Dermis blood vessel endothelial cell (primary cell): ENCODE results near the gene NFATC4. TPM values are rescaled to one million over a fixed set of nuclear protein-coding genes. Genes with fewer than 3 reads are reported as not detected.
"Not testable (repeated sequence)": the region's sequence is repeated elsewhere in the genome, so short reads cannot be mapped to it uniquely, and the experiment has no call there.

Experiments
- DNase-seq: peaks from one replicate; pipeline ENCODE4 v3.0.0; 2010
- total RNA-seq: library from RNA; depleted of rRNA; stranded (reverse); fragments of >200 nt; gene quantifications from 2 replicates; pipeline ENCODE4 v1.2.3, GENCODE V29; 2014

Gene NFATC4
- total RNA-seq, 1 donor from 2014 or later, result 11.1 TPM

DNA sequence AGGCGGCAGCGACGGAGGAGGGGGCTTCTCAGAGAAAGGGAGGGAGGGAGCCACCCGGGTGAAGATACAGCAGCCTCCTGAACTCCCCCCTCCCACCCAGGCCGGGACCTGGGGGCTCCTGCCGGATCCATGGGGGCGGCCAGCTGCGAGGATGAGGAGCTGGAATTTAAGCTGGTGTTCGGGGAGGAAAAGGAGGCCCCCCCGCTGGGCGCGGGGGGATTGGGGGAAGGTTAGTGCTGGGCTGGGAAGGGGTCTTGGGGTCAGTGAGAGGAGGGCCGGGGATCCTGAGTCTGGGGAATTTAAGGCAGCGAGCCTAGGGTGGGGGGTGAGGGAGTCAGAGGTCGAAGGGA lies 203 bp downstream of the NFATC4 start:
- DNase-seq, result no peak

DNA sequence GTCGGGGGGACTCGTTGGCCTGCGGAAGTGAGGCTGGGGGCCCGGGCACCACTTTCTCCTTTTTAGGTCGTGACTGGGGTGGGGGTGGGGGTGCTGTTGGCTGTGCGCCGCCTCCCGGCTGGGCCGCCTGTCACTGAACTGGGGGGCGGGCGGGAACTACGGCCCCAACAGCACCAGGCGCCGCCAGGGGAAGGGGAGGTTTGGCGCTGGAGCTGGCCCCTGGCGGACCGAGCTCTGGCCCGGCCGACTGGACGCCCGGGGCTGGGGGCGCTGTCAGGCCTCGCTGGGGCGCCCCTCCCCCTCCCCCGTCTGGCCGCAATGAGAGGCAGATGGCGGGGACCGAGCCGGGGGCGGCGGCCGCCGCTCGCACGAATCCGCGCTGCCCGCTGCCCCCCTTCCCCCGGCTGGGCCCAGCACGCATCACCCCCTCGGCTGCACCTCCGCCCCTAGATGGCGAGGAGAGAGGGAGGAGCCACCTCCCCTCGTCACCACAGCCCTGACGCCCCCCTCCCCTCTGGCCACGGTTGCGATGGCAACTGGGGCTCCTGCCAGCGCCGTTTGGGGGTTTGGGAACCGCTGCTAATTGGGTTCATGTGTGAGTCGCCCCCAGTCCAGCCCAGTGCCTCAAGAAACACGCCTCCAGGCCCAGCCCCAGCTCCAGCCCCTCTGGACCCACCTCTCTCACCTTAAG lies 723 bp downstream of the NFATC4 start:
- peak; percentile 55 for DNase-seq

DNA sequence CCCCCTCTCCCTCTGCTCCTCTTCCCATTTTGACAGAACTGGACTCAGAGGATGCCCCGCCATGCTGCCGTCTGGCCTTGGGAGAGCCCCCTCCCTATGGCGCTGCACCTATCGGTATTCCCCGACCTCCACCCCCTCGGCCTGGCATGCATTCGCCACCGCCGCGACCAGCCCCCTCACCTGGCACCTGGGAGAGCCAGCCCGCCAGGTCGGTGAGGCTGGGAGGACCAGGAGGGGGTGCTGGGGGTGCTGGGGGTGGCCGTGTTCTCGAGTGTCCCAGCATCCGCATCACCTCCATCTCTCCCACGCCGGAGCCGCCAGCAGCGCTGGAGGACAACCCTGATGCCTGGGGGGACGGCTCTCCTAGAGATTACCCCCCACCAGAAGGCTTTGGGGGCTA lies 1.5 kb downstream of the NFATC4 start:
- DNase-seq, result no peak

DNA sequence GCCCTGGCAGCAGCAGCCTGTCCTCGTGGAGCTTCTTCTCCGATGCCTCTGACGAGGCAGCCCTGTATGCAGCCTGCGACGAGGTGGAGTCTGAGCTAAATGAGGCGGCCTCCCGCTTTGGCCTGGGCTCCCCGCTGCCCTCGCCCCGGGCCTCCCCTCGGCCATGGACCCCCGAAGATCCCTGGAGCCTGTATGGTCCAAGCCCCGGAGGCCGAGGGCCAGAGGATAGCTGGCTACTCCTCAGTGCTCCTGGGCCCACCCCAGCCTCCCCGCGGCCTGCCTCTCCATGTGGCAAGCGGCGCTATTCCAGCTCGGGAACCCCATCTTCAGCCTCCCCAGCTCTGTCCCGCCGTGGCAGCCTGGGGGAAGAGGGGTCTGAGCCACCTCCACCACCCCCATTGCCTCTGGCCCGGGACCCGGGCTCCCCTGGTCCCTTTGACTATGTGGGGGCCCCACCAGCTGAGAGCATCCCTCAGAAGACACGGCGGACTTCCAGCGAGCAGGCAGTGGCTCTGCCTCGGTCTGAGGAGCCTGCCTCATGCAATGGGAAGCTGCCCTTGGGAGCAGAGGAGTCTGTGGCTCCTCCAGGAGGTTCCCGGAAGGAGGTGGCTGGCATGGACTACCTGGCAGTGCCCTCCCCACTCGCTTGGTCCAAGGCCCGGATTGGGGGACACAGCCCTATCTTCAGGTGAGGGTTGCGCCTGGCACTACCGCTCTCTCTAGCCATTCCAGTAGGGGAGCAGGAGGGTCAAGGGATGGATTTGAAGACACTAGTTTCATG lies 2.1 kb downstream of the NFATC4 start:
- DNase-seq, result no peak

DNA sequence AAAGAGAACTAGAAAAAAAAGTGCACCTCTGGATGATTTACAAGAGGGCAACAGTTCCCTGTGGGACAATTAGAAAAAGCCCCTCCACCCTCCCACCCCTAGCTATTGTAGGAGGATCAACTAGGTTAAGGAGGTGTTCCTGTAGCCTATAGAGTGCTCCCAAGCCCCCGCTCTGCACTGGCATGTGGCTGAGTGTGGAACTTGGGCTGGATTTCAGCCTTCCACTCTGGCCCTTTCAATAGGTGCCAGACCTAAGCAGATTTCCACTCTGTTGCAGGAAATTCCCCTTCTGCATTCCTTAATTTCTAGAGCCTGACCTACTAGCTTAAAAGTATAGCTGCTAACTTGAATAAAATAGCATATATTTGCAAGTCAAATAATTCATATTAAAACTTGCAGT lies 2.8 kb downstream of the NFATC4 start:
- no peak for DNase-seq

DNA sequence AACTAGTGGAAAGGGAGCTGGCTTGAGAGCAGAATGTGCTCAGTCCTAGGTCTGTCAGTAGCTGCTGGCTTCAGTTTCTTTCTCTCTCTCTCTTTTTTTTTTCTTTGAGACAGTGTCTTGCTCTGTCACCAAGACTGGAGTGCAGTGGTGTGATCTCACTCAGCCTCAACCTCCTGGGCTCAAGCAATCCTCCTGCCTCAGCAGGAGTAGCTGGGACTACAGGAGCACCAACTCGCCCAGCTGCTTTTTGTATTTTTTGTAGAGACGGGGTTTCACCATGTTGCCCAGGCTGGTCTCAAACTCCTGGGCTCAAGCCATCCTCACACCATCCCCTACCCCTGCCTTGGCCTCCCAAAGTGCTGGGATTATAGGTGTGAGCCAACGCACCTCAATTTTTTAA lies 3.6 kb downstream of the NFATC4 start:
- DNase-seq, result not testable (repeated sequence)

DNA sequence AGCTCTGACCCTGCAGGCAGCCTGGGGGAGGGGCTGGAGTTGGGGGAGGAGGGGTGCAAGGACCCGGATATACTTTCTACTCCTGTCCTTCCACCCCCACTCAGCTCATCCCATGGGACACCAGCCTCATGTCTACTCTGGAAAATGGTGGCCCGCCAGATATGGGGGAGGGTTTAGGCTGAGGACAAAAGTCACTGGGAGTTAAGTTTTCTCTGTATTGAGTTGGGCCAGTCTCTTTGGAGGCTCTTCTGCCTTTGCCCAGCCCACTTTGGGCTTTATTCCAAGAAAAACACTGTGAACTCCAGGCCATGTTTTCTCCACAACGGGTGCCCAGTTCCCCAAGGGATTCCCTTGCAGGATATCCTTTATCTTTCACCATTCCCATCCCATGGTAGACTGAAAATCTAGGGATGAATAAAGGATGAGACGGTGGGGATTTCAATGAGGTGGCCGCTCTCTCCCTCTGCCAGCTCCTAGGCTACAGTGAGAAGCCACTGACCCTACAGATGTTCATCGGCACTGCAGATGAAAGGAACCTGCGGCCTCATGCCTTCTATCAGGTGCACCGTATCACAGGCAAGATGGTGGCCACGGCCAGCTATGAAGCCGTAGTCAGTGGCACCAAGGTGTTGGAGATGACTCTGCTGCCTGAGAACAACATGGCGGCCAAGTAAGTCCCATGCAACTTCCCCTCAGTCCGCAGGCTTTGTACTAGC lies 4.9 kb downstream of the NFATC4 start:
- DNase-seq, result peak; percentile 17

DNA sequence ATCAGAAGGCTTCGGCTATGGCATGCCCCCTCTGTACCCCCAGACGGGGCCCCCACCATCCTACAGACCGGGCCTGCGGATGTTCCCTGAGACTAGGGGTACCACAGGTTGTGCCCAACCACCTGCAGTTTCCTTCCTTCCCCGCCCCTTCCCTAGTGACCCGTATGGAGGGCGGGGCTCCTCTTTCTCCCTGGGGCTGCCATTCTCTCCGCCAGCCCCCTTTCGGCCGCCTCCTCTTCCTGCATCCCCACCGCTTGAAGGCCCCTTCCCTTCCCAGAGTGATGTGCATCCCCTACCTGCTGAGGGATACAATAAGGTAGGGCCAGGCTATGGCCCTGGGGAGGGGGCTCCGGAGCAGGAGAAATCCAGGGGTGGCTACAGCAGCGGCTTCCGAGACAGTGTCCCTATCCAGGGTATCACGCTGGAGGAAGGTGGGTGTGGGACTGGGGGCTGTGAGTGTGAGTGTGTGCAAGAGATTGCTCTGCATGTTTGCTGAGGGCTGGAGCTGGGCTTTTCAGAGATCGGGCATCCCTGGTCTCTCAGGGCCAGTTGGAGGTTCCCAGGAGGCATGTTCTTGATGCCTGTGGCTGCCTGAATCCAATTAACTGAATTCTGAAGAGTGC lies 8.6 kb downstream of the NFATC4 start:
- no peak for DNase-seq

DNA sequence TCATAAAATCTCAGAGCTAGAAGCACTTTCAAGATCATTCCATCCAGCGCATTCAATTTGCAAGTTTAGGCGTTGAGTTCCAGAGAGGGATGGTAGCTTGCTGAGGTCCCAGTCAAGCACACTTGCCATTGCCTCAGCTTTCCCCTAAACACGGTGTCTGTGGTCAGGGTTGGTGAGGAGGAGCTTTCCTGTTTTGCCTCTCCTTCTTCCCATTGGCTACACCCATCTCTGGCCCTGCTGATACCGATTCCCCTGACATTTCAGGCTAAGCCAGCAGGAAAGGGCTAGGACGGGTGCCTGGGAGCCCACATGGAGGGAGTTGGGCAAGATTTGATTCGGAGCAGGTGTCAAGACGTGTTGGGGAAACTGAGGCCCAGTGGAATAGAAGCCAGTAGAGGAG lies 9.1 kb downstream of the NFATC4 start:
- no peak for DNase-seq

DNA sequence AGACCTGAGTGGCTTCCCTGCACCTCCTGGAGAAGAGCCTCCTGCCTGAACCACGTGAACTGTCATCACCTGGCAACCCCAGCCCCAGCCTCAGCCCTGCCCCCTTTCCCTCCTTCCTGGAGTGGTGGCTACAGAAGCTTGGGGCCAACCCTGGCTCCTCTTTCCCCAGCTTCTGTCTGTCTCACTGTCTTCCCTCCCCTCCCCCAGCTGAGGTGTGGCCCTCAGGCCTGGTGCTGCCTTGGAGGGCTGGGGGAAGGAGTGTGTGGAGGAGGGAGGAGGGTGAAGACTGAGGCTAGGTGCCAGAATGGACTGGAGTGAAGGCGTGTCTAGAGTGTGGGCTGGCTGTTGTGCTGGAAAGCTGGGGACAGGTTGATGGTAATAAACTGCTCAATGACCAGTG lies 9.7 kb downstream of the NFATC4 start:
- no peak for DNase-seq

DNA sequence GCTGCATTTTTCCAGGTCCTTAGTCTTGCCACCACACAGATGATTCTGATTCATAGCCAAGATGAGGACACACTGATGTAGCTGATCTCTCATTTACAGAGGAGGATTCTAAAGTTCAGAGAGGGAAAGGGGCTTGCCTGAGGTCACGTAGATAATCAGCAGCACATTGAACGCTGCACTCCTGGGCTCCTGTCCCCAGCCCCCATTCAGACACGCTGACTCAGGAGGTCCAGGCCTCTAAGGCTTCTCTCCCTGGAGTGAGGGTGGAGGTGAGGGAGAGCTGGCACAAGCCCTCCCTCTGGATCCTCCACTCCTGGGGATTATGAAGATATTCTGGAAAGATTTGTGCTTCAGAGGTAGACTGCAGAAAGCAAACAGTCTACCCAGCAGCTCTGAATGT lies 10.3 kb downstream of the NFATC4 start:
- no peak for DNase-seq

DNA sequence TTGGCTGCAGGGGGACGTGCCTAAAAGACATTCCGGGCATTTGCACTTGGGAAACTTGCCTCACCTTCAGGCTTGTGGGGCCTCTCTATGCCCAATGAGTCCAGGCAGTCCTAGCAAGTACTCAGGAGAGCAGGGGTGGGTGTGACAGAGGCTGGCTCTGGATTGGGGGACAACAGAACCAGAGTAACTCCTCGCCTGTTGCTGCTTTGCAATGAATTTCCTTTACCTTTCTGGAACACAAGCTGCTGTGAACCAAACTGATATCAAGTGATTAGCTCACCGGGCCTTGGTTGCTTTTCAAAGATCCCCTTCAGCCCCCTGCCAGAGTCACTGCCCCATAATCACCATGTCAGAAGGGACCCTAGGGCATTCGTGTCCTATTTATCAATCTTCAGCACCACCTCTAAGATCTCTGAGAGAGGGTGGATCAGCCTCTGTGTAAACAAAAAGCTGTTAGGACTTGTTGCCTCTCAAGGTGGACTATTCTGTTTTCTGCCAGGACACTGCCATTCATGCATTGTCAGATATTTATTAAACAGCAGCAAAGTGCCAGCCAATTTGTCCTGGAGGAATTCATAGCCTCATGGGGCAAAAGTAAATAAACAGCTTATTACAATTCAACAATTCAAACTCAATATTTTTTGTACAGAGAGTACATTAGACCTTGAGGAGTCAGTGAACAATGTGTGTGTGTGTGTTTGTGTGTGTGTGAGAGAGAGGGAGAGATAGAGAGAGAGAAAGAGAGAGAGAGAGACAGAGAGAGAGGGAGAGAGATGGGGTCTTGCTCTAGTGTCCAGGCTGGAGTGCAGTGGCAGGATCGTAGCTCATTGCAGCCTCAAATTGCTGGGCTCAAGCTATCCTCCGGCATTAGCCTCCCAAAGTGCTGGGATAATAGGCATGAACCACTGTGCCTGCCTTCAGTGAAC lies 11.3 kb downstream of the NFATC4 start:
- no peak for DNase-seq

DNA sequence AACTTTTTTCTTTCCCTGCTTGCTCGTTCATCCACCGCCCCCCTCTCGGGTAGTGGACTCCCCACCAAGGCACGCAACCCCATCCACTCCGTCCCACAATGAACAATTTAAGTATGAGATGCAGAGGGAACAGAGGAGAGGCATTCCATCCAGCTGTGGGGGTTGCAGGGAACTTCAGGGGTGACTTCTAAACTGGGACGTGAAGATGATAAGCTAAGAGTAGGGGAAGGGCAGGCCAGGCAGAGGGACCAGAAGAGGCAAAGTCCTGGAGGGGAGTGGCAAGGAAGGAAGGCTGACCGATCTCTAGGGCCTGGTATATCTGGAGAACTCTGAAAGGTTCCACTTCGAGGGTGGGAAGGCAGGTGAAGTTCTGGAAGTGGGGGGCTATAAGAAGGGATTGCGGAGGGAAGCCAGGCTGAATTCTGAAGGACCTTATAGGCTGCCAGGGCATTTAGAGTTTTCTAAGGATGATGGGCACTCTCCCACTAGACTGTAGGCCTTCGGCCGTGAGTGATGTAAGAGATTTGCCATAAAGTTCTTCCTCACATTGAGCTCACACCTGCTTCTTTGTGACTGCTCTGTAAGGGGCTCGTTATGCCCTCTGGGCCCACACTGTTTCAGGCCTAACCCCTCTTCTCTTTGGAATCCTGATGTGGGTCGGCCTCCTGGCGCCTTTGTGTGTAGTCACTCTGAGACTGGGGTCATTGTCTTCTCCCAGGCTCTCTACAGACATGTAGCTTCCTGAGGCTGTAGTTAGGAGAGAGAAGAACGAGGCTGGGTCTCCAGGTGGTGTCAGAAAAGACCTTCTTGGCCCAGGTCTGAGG lies 12.1 kb downstream of the NFATC4 start:
- no peak for DNase-seq

DNA sequence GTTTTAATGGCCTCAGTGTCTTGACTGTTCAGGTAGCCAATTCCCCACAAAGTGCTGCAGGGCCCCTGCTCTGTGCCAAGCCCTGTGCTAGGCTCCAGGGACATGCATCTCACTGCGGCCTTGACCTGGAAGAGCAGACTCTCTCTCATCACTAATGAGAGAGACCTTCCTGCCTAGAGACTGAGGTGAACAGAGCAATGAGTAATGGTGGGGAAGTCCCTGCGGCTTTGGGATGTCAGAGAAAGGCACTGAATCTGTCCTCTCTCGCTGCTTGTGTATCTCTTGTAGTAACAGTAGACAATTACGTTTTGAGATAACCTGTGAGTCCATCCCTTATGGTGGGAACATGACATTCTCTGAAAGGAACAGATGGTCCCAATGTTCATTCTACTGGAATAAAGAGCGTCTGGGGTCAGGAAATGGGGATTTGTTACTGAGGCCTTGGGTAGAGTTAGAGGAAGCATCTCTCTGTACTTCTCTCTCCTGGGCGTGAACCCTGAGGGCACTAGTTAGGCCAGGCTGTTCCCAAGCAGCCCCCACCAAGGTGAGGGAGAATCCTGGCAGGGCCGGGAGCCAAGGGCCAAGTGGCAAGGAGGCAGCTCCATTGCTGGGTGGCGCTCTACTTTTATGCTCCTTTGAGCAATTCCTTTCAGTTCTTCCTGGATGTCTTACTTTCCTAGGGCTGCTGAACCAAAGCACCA lies 13.5 kb downstream of the NFATC4 start:
- DNase-seq, result no peak

DNA sequence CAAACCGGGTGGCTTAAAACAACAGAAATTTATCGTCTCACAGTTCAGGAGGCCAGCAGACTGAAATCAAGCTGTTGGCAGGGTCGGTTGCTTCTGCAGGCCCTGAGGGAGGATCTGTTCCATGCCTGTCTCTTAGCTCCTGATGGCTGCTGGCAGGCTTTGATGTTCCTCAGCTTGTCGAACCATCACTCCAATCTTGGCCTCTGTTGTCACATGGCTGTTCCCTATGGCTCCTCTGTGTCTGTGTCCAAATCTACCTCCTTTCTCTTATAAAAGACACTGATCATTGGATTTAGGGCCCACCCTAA lies 14.0 kb downstream of the NFATC4 start:
- DNase-seq, result no peak

DNA sequence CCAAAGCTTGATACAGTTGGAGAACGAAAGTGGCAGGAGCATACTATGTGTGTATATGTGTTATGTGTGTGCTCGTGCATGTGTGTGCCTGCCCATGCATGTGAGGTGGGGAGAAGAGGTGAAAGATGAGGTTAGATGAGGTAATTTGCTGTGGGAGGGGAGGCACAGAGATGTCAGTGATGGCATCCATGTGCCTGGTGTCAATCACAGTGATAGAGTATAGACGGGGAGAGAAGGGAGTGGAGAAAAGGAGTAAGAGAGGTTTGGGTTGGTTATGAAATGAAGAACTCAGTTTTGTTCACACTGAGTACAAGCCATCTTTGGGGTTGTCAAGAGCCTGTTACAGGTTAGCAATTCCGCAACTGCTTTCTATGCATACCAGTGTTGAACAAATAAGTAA lies 16.2 kb downstream of the NFATC4 start:
- DNase-seq, result no peak

DNA sequence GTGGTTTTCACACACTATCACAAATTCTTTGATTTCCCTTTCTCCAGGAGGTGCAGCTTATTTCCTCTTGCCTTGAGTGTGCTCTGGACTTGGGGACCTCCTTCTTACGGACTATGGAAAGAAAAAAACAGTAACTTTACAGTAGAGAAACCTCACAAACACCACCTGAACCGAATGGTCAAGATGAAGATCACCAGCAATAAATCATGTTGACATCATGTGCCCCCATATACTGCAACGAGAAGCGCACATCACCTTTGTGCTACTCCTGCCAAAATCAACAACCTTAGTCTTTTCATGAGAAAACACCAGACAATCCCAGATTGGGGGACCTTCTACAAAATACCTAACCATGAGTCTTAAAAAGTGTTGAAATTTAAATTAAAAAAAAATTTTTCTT lies 17.5 kb downstream of the NFATC4 start:
- no peak for DNase-seq

DNA sequence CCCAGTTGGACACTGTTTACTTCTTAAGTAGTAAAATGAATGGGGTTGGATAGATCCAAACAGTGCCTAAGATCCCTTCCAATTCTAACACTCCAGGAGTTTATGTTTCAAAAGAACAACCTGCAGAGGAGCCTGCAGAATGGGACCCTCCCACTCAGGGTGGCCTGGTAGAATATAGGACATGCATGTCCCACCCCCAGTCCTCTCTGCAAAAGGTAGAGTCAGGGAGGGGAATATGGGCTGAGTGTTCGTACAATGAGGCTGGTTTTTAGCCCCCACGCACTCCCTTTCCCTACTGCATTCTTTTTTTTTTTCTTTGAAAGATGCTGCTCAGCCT lies 19.0 kb downstream of the NFATC4 start:
- DNase-seq, result no peak

DNA sequence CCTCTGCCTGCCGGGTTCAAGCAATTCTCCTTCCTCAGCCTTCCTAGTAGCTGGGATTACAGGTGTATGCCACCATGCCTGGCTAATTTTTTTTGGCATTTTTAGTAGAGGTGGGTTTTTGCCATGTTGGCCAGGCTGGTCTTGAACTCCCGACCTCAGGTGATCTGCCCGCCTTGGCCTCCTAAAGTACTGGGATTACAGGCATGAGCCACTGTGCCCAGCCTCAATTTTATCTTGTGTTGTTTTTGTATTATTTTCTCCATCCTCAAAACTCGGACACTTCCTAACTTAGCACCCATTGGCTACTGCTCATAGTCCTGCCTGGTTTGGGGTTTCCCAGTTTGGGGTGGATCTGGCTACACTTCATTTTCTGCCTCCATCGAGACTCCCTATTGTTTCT lies 19.6 kb downstream of the NFATC4 start:
- not testable (repeated sequence) for DNase-seq

DNA sequence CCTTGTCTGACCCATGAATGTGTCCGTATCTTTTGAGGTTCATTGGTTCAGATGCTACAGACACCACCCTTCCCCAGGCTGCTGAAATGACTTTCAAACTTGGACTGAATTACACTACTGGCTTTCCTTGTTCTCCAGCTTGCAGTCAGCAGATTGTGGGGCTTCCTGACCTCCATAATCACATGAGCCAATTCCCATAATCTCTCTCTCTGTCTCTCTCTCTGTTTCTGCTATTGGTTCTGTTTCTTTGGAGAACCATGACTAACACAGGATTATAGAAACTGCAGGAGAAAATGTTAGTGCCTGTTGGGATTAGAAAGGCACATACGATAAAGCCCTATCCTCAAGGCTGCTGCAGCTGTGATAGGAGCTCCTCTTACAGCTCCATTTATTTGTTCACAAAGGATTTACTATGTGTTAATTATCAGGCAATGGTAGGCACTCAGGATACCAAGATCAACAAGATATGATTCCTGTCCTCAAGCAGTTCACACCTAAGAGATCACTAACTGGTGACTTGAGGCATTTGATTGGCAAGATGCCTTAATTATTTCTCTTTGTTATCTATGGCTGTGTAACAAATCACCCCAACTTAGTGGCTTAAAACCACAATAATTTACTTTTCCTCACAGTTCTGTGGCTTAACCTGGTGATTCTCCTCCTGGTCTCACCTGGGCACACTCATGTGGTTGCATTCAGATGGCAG lies 20.6 kb downstream of the NFATC4 start:
- DNase-seq, result no peak
